Small intestine (tissue), 7 donors: ENCODE measurements around the gene VMO1. TPM values are rescaled to one million over a fixed set of nuclear protein-coding genes. Genes with fewer than 3 reads are reported as not detected.
A peak's percentile ranks its signal among the peaks of the same experiment; 100 is the strongest.

Experiments
- DNase-seq, 2 donors: peaks; one replicate each; pipeline versions ENCODE4 v3.0.0 to v3.0.0-alpha.2; 2013
- FAIRE-seq: peaks from 2 replicates; lab custom pipeline; 2012; peaks lifted over from hg19 to GRCh38; lab: Jason Lieb, UNC
- H3K27ac ChIP-seq, 3 donors: one replicate each; pipeline ENCODE4 v1.5.1; 2013; ENCODE audit warnings: low read length in 2 of 3, mild to moderate bottlenecking in 2 of 3, control low read depth in 1 of 3, inconsistent platforms in 1 of 3, low read depth in 1 of 3, moderate library complexity in 1 of 3
- H3K27me3 ChIP-seq, 3 donors: one replicate each; pipeline ENCODE4 v1.6.1; 2013; ENCODE audit warnings: low read length in 3 of 3, inconsistent platforms in 1 of 3; ENCODE audit not compliant: control insufficient read depth in 3 of 3, insufficient read depth in 3 of 3
- H3K36me3 ChIP-seq, 3 donors: one replicate each; pipeline ENCODE4 v1.6.1; 2013; ENCODE audit warnings: low read length in 3 of 3, inconsistent platforms in 1 of 3, low read depth in 1 of 3, mild to moderate bottlenecking in 1 of 3, moderate library complexity in 1 of 3; ENCODE audit not compliant: control insufficient read depth in 3 of 3, insufficient read depth in 2 of 3
- H3K4me1 ChIP-seq, 3 donors: one replicate each; pipeline ENCODE4 v1.6.1; 2013; ENCODE audit warnings: low read length in 2 of 3, inconsistent platforms in 1 of 3, low read depth in 1 of 3, mild to moderate bottlenecking in 1 of 3, moderate library complexity in 1 of 3; ENCODE audit not compliant: control insufficient read depth in 3 of 3, insufficient read depth in 2 of 3
- H3K4me3 ChIP-seq, 3 donors: one replicate each; pipeline ENCODE4 v1.5.1; 2013; ENCODE audit warnings: low read length in 3 of 3, control low read depth in 1 of 3, inconsistent platforms in 1 of 3, low read depth in 1 of 3, mild to moderate bottlenecking in 1 of 3, moderate library complexity in 1 of 3
- H3K9me3 ChIP-seq, 2 donors: one replicate each; pipeline ENCODE4 v1.6.1; 2013; ENCODE audit warnings: low read depth in 1 of 2, low read length in 1 of 2; ENCODE audit not compliant: control insufficient read depth in 2 of 2, insufficient read depth in 1 of 2
- WGBS, 3 donors: extraction: QIAGEN DNeasy Blood & Tissue Kit; methylation state at CpG; one replicate each; pipeline ENCODE4 v1.1.7; 2013; 5-methylcytosine and 5-hydroxymethylcytosine counted together
- polyA plus RNA-seq, 4 donors: library from polyadenylated mRNA; stranded (reverse) in 3 of 4; unstranded in 1 of 4; fragments of 200-250 nt in 3 of 4; fragments of 120-200 nt in 1 of 4; gene quantifications; one replicate each; pipeline versions ENCODE4 v1.2.1 to v1.2.3, GENCODE V29; 2013
- donor health status: healthy with polysubstance abuse.
- donor health status: control.
- donor health status: control.
- donor health status: Bipolar disorder and iron deficiency.
- donor health status: healthy.

Gene VMO1
- polyA plus RNA-seq, 4 donors = 1.3 to 6.9 (median 4.2) TPM

GRCh38 chr17:4739122-4740024 lies 46.8 kb downstream of the VMO1 start, which contains the start of the genes CXCL16 and ZMYND15:
TSS of gene CXCL16 (minus strand) at chr17:4739928. CDS start at chr17:4739339, 589 bp downstream.
TSS of gene ZMYND15 (plus strand) at chr17:4739833. CDS start at chr17:4740549, 716 bp downstream.
- Histone ChIP-seq H3K4me3 (peak within 1 kb of the TSS; percentile 55 to 79 (median 73)), H3K27ac (peak within 1 kb of the TSS; percentile 55 to 84 (median 82)), H3K9me3 (no peaks in the 10 kb centered on the region), H3K36me3 (peaks cover 0 to 18% (median under 1%) of the 10 kb centered on the region in 3 donors), H3K27me3 (peaks cover 0 to 32% (median 0%) of the 10 kb centered on the region in 3 donors), H3K4me1 (peaks cover 0 to 21% (median 0%) of the 10 kb centered on the region in 3 donors)
- DNase-seq (peak; percentile 77 to 90), FAIRE-seq (no peak)
- WGBS, 3 donors = 0 to 1% (median 1%) methylated on average over 73 to 100 of the region's 100 CpGs

GRCh38 chr17:4738136-4739121 lies 47.7 kb downstream of the VMO1 start:
- DNase-seq = peak; percentile 84 to 85
- H3K36me3 ChIP-seq = peaks cover 2 to 26% (median 2%) of the 10 kb centered on the region in 3 donors
- 5 to 16% (median 10%) methylated on average over 41 of the region's 41 CpGs for WGBS, 3 donors
- peaks cover 0 to 21% (median 0%) of the 10 kb centered on the region in 3 donors for H3K4me1 ChIP-seq
- H3K27me3 ChIP-seq = peaks cover 0 to 24% (median 0%) of the 10 kb centered on the region in 3 donors
- H3K9me3 ChIP-seq = no peaks in the 10 kb centered on the region
- FAIRE-seq = no peak
- peak overlapping the region; percentile 55 to 84 (median 82) for H3K27ac ChIP-seq
- H3K4me3 ChIP-seq = peak overlapping the region; percentile 55 to 79 (median 73)

- Histone ChIP-seq H3K36me3 (peaks cover 2 to 33% (median 4%) of the 10 kb centered on the region in 3 donors), H3K27ac (peak overlapping the region in 2 of 3 donors; percentile 39 to 64), H3K4me3 (no peak overlapping the region), H3K27me3 (peaks cover 0 to 22% (median 0%) of the 10 kb centered on the region in 3 donors), H3K4me1 (peaks cover 0 to 24% (median 0%) of the 10 kb centered on the region in 3 donors), H3K9me3 (no peaks in the 10 kb centered on the region)
- WGBS, 3 donors = 59 to 66% (median 65%) methylated on average over 8 to 9 of the region's 9 CpGs
- FAIRE-seq (no peak), DNase-seq (peak in 1 of 2 donors; percentile 68)
These were observed 50.1 kb downstream of the VMO1 start for GRCh38 chr17:4735876-4736651.

Other genes with a start within 250 kb of the VMO1 start
- gene MYBBP1A, start 231.0 kb downstream of the VMO1 start, polyA plus RNA-seq = 10 to 100 TPM; 15.0 to 43.5 (median 25.1) TPM
- 10 to 100 TPM in 3 of 4 donors, 1 to 10 TPM in 1; 4.5 to 63.9 (median 21.4) TPM for gene GGT6, start 225.8 kb downstream of the VMO1 start, polyA plus RNA-seq
- 10 to 100 TPM in 1 of 4 donors, 1 to 10 TPM in 1, not detected in 2; 1.5 to 10.4 TPM for gene SMTNL2, start 201.8 kb downstream of the VMO1 start, polyA plus RNA-seq
- gene ALOX15, start 144.7 kb downstream of the VMO1 start, polyA plus RNA-seq = under 1 TPM in 3 of 4 donors, not detected in 1; 0.15 to 0.49 (median 0.27) TPM
- gene PELP1, start 82.2 kb downstream of the VMO1 start, polyA plus RNA-seq = 10 to 100 TPM in 2 of 4 donors, 1 to 10 TPM in 2; 7.3 to 57.7 (median 15.2) TPM
- 100 to 1,000 TPM in 3 of 4 donors, 10 to 100 TPM in 1; 43.8 to 131 (median 110) TPM for gene ARRB2, start 75.7 kb downstream of the VMO1 start, polyA plus RNA-seq
- gene MED11, start 54.9 kb downstream of the VMO1 start, polyA plus RNA-seq = 10 to 100 TPM; 36.3 to 61.1 (median 42.7) TPM
- 10 to 100 TPM in 2 of 4 donors, 1 to 10 TPM in 2; 2.0 to 13.5 (median 7.7) TPM for gene ZMYND15, start 46.5 kb downstream of the VMO1 start, polyA plus RNA-seq
- 10 to 100 TPM; 37.5 to 77.8 (median 48.1) TPM for gene CXCL16, start 46.4 kb downstream of the VMO1 start, polyA plus RNA-seq
- 100 to 1,000 TPM in 2 of 4 donors, 10 to 100 TPM in 2; 27.8 to 503 (median 282) TPM for gene TM4SF5, start 14.5 kb downstream of the VMO1 start, polyA plus RNA-seq
- gene GLTPD2, start 2.6 kb upstream of the VMO1 start, polyA plus RNA-seq = 10 to 100 TPM in 3 of 4 donors, 1 to 10 TPM in 1; 4.2 to 49.4 (median 33.8) TPM
- gene PSMB6, start 9.8 kb upstream of the VMO1 start, polyA plus RNA-seq = 100 to 1,000 TPM in 3 of 4 donors, 10 to 100 TPM in 1; 87.8 to 219 (median 174) TPM
- gene PLD2, start 20.8 kb upstream of the VMO1 start, polyA plus RNA-seq = 10 to 100 TPM in 2 of 4 donors, 1 to 10 TPM in 2; 9.2 to 18.8 (median 10.7) TPM
- gene MINK1, start 47.0 kb upstream of the VMO1 start, polyA plus RNA-seq = 100 to 1,000 TPM in 1 of 4 donors, 10 to 100 TPM in 3; 49.2 to 110 (median 64.7) TPM
- gene C17orf107, start 113.2 kb upstream of the VMO1 start, polyA plus RNA-seq = 1 to 10 TPM in 2 of 4 donors, under 1 TPM in 2; 0.45 to 2.2 (median 1.2) TPM
- gene CHRNE, start 116.7 kb upstream of the VMO1 start, polyA plus RNA-seq = under 1 TPM; 0.27 to 0.66 (median 0.41) TPM
- 1 to 10 TPM in 1 of 4 donors, under 1 TPM in 1, not detected in 2; 0.06 to 1.4 TPM for gene GP1BA, start 145.9 kb upstream of the VMO1 start, polyA plus RNA-seq
- gene SLC25A11, start 153.7 kb upstream of the VMO1 start, polyA plus RNA-seq = 10 to 100 TPM; 46.1 to 79.2 (median 60.8) TPM
- 100 to 1,000 TPM; 108 to 132 (median 123) TPM for gene RNF167, start 153.9 kb upstream of the VMO1 start, polyA plus RNA-seq
- 1,000 to 10,000 TPM in 1 of 4 donors, 100 to 1,000 TPM in 3; 501 to 1,180 (median 908) TPM for gene PFN1, start 162.2 kb upstream of the VMO1 start, polyA plus RNA-seq
- gene ENO3, start 164.8 kb upstream of the VMO1 start, polyA plus RNA-seq = 10 to 100 TPM; 10.7 to 98.0 (median 27.5) TPM
- 100 to 1,000 TPM in 1 of 4 donors, 10 to 100 TPM in 3; 76.7 to 101 (median 80.0) TPM for gene SPAG7, start 181.5 kb upstream of the VMO1 start, polyA plus RNA-seq
- 10 to 100 TPM; 34.1 to 93.7 (median 58.6) TPM for gene CAMTA2, start 201.3 kb upstream of the VMO1 start, polyA plus RNA-seq
- gene INCA1, start 211.2 kb upstream of the VMO1 start, polyA plus RNA-seq = 1 to 10 TPM; 2.1 to 4.9 (median 4.0) TPM
- 100 to 1,000 TPM in 1 of 4 donors, 10 to 100 TPM in 3; 67.4 to 141 (median 82.5) TPM for gene KIF1C, start 211.6 kb upstream of the VMO1 start, polyA plus RNA-seq
- gene SLC52A1, start 249.1 kb upstream of the VMO1 start, polyA plus RNA-seq = 10 to 100 TPM in 3 of 4 donors, 1 to 10 TPM in 1; 1.9 to 44.5 (median 29.5) TPM